Choroid plexus epithelial cell (primary cell): Measurements from ENCODE around the gene LRRC47.
"Not testable (repeated sequence)": the region's sequence is repeated elsewhere in the genome, so short reads cannot be mapped to it uniquely, and the experiment has no call there.

Experiments
- DNase-seq: peaks from one replicate; pipeline ENCODE4 v3.0.0-alpha.2; 2010; ENCODE audit warnings: low read depth
- H3K4me3 ChIP-seq: 2 replicates; pipeline ENCODE4 v1.5.1; 2011; ENCODE audit warnings: low read depth, mild to moderate bottlenecking, control low read depth, low read length, moderate library complexity
- CTCF ChIP-seq: conservative IDR thresholded peaks from 2 replicates; pipeline ENCODE4 v1.5.1; 2011; ENCODE audit warnings: low read depth, mild to moderate bottlenecking, control low read depth, inconsistent platforms, low read length, moderate library complexity

The LRRC47 gene

GRCh38 chr1:3750741-3751140 lies 45.6 kb downstream of the LRRC47 start:
- DNase-seq, result no peak
- H3K4me3 ChIP-seq, result no peak overlapping the region
- TF ChIP-seq CTCF, result no peak

- no peak for DNase-seq
- H3K4me3 ChIP-seq, result no peak overlapping the region
- TF ChIP-seq CTCF, result no peak
Measured at GRCh38 chr1:3749512-3749911, 46.8 kb downstream of the LRRC47 start.

- not testable (repeated sequence) for DNase-seq, H3K4me3 ChIP-seq
Measured at GRCh38 chr1:3748316-3748900, 47.9 kb downstream of the LRRC47 start.

GRCh38 chr1:3747903-3748302 lies 48.4 kb downstream of the LRRC47 start:
- TF ChIP-seq CTCF, result no peak
- DNase-seq, result no peak
- H3K4me3 ChIP-seq, result no peak overlapping the region

GRCh38 chr1:3747522-3747848 lies 48.8 kb downstream of the LRRC47 start:
- DNase-seq, result no peak
- H3K4me3 ChIP-seq, result peak overlapping the region; percentile 66
- TF ChIP-seq CTCF, result no peak

GRCh38 chr1:3746830-3747521 lies 49.3 kb downstream of the LRRC47 start:
- TF ChIP-seq CTCF, result no peak
- peak; percentile 63 for DNase-seq
- H3K4me3 ChIP-seq, result peak overlapping the region; percentile 66

GRCh38 chr1:3746389-3746829 lies 49.9 kb downstream of the LRRC47 start:
- peak overlapping the region; percentile 66 for H3K4me3 ChIP-seq
- DNase-seq, result no peak
- no peak for TF ChIP-seq CTCF
